Trophoblast cell (in vitro differentiated cells and primary cell): ENCODE results near the gene OSBPL3.

Experiments used
- DNase-seq, 2 donors: peaks; one replicate each; pipeline ENCODE4 v3.0.0-alpha.2; 2016
- H2AFZ ChIP-seq: 2 replicates; pipeline ENCODE4 v1.6.1; 2013; ENCODE audit warnings: low read length, moderate library complexity, mild to moderate bottlenecking; ENCODE audit not compliant: insufficient read depth, poor library complexity
- H2AK5ac ChIP-seq: 2 replicates; pipeline ENCODE4 v1.6.1; 2013; ENCODE audit warnings: mild to moderate bottlenecking, low read length
- H2BK120ac ChIP-seq: 2 replicates; pipeline ENCODE4 v1.6.1; 2013; ENCODE audit warnings: low read length, mild to moderate bottlenecking, moderate library complexity; ENCODE audit not compliant: insufficient read depth, poor library complexity
- H2BK12ac ChIP-seq: 2 replicates; pipeline ENCODE4 v1.6.1; 2013; ENCODE audit warnings: mild to moderate bottlenecking, low read length, moderate library complexity
- H2BK5ac ChIP-seq: 2 replicates; pipeline ENCODE4 v1.6.1; 2013; ENCODE audit warnings: low read length, low read depth, moderate library complexity, mild to moderate bottlenecking; ENCODE audit not compliant: poor library complexity
- H3K14ac ChIP-seq: 2 replicates; pipeline ENCODE4 v1.6.1; 2013; ENCODE audit warnings: mild to moderate bottlenecking, low read length
- H3K18ac ChIP-seq: 2 replicates; pipeline ENCODE4 v1.6.1; 2013; ENCODE audit warnings: mild to moderate bottlenecking, low read length
- H3K23ac ChIP-seq: 2 replicates; pipeline ENCODE4 v1.6.1; 2013; ENCODE audit warnings: low read length
- H3K27ac ChIP-seq: 2 replicates; pipeline ENCODE4 v1.5.1; 2013; ENCODE audit warnings: low read depth, mild to moderate bottlenecking, inconsistent platforms, low read length, moderate library complexity
- H3K27me3 ChIP-seq: 2 replicates; pipeline ENCODE4 v1.6.1; 2013; ENCODE audit warnings: inconsistent platforms, mild to moderate bottlenecking, low read length, moderate library complexity; ENCODE audit not compliant: insufficient read depth
- H3K36me3 ChIP-seq, 2 experiments: 1 replicate in 1 of 2; 2 replicates in 1 of 2; pipeline ENCODE4 v1.6.1; 2013; ENCODE audit warnings: low read length in 2 of 2, mild to moderate bottlenecking in 2 of 2, moderate library complexity in 1 of 2; ENCODE audit not compliant: insufficient read depth in 2 of 2, control insufficient read depth in 1 of 2
- H3K4ac ChIP-seq: 2 replicates; pipeline ENCODE4 v1.6.1; 2013; ENCODE audit warnings: low read depth, mild to moderate bottlenecking, low read length, moderate library complexity
- H3K4me1 ChIP-seq, 2 experiments: 1 replicate in 1 of 2; 2 replicates in 1 of 2; pipeline ENCODE4 v1.6.1; 2013; ENCODE audit warnings: low read length in 2 of 2, mild to moderate bottlenecking in 2 of 2, moderate library complexity in 1 of 2; ENCODE audit not compliant: insufficient read depth in 2 of 2, control insufficient read depth in 1 of 2
- H3K4me2 ChIP-seq: 2 replicates; pipeline ENCODE4 v1.6.1; 2013; ENCODE audit warnings: inconsistent platforms, mild to moderate bottlenecking, low read length, moderate library complexity
- H3K4me3 ChIP-seq: 2 replicates; pipeline ENCODE4 v1.5.1; 2013; ENCODE audit warnings: mild to moderate bottlenecking, low read depth, low read length, inconsistent platforms
- H3K79me1 ChIP-seq: one replicate; pipeline ENCODE4 v1.6.1; 2013; ENCODE audit warnings: low read length
- H3K79me2 ChIP-seq: 2 replicates; pipeline ENCODE4 v1.6.1; 2013; ENCODE audit warnings: low read length, mild to moderate bottlenecking; ENCODE audit not compliant: control insufficient read depth, insufficient read depth, poor library complexity
- H3K9ac ChIP-seq: 2 replicates; pipeline ENCODE4 v1.6.1; 2013; ENCODE audit warnings: mild to moderate bottlenecking, low read length
- H3K9me3 ChIP-seq: 2 replicates; pipeline ENCODE4 v1.6.1; 2013; ENCODE audit warnings: low read depth, mild to moderate bottlenecking, control low read depth, inconsistent platforms, low read length; ENCODE audit not compliant: insufficient read depth
- H4K12ac ChIP-seq: 2 replicates; pipeline ENCODE4 v1.6.1; 2013; ENCODE audit warnings: low read depth, mild to moderate bottlenecking, low read length, moderate library complexity
- H4K8ac ChIP-seq: 2 replicates; pipeline ENCODE4 v1.6.1; 2013; ENCODE audit warnings: low read depth, mild to moderate bottlenecking, low read length, moderate library complexity
- H4K91ac ChIP-seq: one replicate; pipeline ENCODE4 v1.6.1; 2013; ENCODE audit warnings: low read depth, mild to moderate bottlenecking, low read length, moderate library complexity
- WGBS: extraction: QIAGEN DNeasy Blood & Tissue Kit; methylation state at CpG from one replicate; pipeline ENCODE4 v1.1.7; 2013; ENCODE audit warnings: missing lambda C conversion rate; ENCODE audit not compliant: insufficient read length, insufficient coverage; ENCODE audit errors: extremely low coverage; 5-methylcytosine and 5-hydroxymethylcytosine counted together

OSBPL3 gene

DNA sequence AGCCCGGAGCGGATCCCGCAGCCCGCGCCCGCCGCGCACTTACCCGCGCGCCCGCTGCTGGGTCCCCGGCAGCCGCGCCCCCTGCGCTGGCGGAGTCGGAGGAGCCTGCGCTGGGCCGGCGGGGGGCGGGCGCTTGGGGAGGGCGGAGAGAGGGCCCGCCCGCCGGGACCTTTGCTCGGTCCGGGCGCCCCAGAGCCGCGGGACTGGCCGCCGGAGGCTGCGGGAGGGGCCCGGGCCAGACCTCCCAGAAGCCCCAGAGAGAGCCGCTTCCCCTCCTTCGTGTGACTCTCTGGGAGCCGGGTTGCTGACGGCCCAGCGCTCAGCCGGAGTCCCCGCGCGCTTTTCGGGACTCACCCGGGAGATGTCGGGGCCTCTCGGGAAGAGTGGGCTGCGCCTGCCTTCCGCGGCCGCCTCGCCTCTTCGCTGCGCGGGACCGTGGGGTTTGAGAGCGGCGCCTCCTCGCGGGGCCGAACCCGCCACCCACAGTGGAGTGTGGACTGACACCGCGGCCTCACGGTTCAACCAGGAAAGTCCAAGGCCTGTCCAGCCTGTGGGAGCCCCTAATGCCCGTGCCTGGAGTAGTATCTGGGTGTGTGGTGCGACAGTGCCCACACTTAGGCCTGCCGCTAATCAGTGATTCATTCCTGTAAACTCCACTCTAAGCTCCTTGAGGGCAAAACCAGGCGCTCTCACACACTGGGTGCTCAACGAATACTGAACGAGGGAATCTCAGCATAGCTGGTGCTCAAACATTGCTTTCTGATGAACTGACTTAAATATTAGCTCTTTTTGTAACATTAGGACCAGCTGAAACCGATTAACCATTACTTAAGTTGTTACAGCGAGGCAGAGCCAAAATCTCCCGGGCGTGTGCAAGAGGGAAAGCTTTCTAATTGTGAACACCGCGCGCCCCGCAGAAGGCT, 222.4 kb downstream of the OSBPL3 start, which contains the start of gene GSDME:
Gene GSDME, minus strand, starts transcription at position 112 of the 923 bp plus-strand sequence. CDS start 7,690 bp downstream, outside the sequence.
- H3K27ac ChIP-seq = peak within 1 kb of the TSS; percentile 50
- peak within 1 kb of the TSS; percentile 56 for H2BK12ac ChIP-seq
- peak within 1 kb of the TSS; percentile 82 for H3K18ac ChIP-seq
- peak within 1 kb of the TSS; percentile 83 for H4K91ac ChIP-seq
- H2BK120ac ChIP-seq = peak within 1 kb of the TSS; percentile 84
- H3K23ac ChIP-seq = no peak within 1 kb of the TSS
- peak within 1 kb of the TSS; percentile 89 for H3K14ac ChIP-seq
- peaks cover 9% of the 10 kb centered on the region for H3K79me2 ChIP-seq
- H3K36me3 ChIP-seq = no peaks in the 10 kb centered on the region
- H2AK5ac ChIP-seq = no peak within 1 kb of the TSS
- peaks cover 8 to 15% of the 10 kb centered on the region in 2 experiments for H3K4me1 ChIP-seq
- H4K12ac ChIP-seq = peak within 1 kb of the TSS; percentile 79
- H2BK5ac ChIP-seq = peak within 1 kb of the TSS; percentile 70
- H2AFZ ChIP-seq = peak within 1 kb of the TSS; percentile 92
- H3K27me3 ChIP-seq = no peaks in the 10 kb centered on the region
- peak within 1 kb of the TSS; percentile 90 for H3K4me3 ChIP-seq
- no CpG with 5 or more reads among the region's 81 CpGs for WGBS
- peak within 1 kb of the TSS; percentile 76 for H3K4ac ChIP-seq
- H4K8ac ChIP-seq = peak within 1 kb of the TSS; percentile 91
- H3K9ac ChIP-seq = peak within 1 kb of the TSS; percentile 89
- H3K4me2 ChIP-seq = peak within 1 kb of the TSS; percentile 66
- DNase-seq = peak; percentile 54 to 70
- peaks cover 11% of the 10 kb centered on the region for H3K79me1 ChIP-seq
- H3K9me3 ChIP-seq = no peaks in the 10 kb centered on the region

DNA sequence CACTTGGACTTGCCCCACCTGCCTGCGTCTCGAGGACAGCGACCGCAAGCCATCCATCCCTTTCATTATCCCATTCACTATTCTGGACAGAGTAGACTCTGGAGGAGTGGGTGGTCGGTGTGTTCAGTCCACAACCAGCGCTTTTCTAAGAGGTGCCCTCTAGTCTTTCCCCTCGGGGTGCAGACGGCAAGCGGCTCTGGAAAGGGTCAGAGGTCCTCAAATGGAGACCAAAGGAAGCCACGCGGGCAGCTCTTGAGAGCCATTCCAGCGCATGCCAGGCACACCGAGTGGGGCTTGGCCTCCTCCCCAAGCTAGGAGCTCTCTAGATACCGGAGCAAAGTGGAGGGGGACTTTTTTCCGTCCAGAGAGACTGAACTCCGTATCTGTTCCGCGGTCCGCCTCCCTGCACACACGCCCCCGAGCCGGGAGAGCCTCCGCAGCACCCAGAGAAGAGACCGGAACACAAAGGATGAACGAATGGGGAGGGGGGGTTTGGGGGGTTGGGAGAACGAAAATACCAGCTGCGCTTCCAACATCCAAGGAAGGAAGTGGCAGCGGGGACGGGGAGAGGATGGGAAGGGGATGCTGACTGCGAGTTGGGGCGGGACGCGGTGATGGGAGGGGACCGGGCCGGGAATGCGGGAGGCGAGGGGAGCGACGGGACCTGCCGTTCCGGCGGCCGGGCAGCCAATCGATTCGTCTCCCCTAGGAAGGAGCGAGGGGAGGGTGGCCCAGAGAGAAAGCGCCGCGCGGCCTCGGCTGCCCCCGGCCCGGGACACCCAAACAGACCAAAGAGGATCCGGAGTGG, 223.2 kb downstream of the OSBPL3 start:
- Histone ChIP-seq H2AFZ (peak overlapping the region; percentile 89), H3K23ac (no peak overlapping the region), H3K9ac (peak overlapping the region; percentile 68), H2BK120ac (peak overlapping the region; percentile 49), H2BK12ac (peak overlapping the region; percentile 12), H2AK5ac (no peak overlapping the region), H2BK5ac (peak overlapping the region; percentile 47), H3K36me3 (no peaks in the 10 kb centered on the region), H4K8ac (peak overlapping the region; percentile 76), H3K14ac (peak overlapping the region; percentile 74), H3K4me3 (peak overlapping the region; percentile 90), H3K27me3 (no peaks in the 10 kb centered on the region), H3K4me2 (peak overlapping the region; percentile 66), H3K9me3 (no peaks in the 10 kb centered on the region), H3K18ac (peak overlapping the region; percentile 74), H3K4me1 (peaks cover 16 to 22% of the 10 kb centered on the region in 2 experiments), H3K79me1 (peaks cover 14% of the 10 kb centered on the region), H3K4ac (peak overlapping the region; percentile 27), H3K79me2 (peaks cover 9% of the 10 kb centered on the region), H3K27ac (peak overlapping the region; percentile 50), H4K91ac (peak overlapping the region; percentile 70), H4K12ac (no peak overlapping the region)
- DNase-seq = peak in 1 of 2 donors; percentile 39
- no CpG with 5 or more reads among the region's 54 CpGs for WGBS

DNA sequence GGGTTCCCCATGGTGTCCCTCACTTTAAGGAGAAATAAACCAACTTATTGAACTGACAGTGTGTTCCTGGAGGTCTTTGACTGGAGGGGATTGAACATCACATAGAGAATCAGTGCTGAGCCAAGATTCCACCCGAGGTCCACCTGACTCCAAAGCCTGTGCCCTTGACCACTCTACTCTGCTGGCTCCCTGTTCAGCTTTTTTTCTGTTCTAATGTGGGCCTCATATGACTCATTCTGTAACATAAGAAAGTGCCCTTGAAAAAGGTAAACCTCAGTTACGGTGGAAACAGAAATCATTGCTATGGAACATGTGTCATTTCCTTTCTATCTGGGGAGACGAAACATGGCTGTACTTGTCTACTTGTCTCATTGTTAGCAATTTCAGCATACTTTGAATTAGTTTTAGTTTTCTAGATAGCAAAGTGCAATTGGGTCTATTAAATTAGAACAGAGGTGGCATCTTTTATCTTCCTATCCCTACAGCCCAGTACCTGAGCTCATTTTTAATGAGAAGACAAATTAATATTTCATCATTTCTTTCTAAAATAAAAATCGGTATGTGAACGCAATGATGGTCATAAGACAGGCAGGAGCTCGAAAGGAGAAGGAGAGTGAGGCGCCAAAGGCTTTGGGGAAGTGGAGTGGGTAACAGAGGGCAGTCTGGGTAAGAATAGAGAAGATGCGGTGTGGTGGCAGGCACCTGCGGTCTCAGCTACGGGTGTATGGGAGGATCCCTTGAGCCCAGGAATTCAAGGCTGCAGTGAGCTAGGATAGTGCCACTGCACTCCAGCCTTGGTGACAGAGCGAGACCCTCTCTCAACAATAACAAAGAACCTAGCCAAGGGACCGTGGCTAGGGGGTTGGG, 224.2 kb downstream of the OSBPL3 start:
- peaks cover 14% of the 10 kb centered on the region for H3K79me1 ChIP-seq
- H3K18ac ChIP-seq = peak overlapping the region; percentile 8
- no peak overlapping the region for H2BK5ac ChIP-seq
- DNase-seq = peak in 1 of 2 donors; percentile 49
- no peaks in the 10 kb centered on the region for H3K36me3 ChIP-seq
- H3K79me2 ChIP-seq = peaks cover 9% of the 10 kb centered on the region
- H3K4me1 ChIP-seq = peaks cover 16 to 22% of the 10 kb centered on the region in 2 experiments
- no peak overlapping the region for H2BK12ac ChIP-seq
- H4K12ac ChIP-seq = no peak overlapping the region
- H3K27me3 ChIP-seq = no peaks in the 10 kb centered on the region
- no peak overlapping the region for H2AK5ac ChIP-seq
- no peak overlapping the region for H2BK120ac ChIP-seq
- peak overlapping the region; percentile 12 for H3K4me2 ChIP-seq
- no CpG with 5 or more reads among the region's 12 CpGs for WGBS
- H3K4me3 ChIP-seq = no peak overlapping the region
- H3K9ac ChIP-seq = no peak overlapping the region
- no peak overlapping the region for H3K27ac ChIP-seq
- no peak overlapping the region for H3K4ac ChIP-seq
- H2AFZ ChIP-seq = no peak overlapping the region
- no peaks in the 10 kb centered on the region for H3K9me3 ChIP-seq
- no peak overlapping the region for H4K8ac ChIP-seq
- H3K14ac ChIP-seq = no peak overlapping the region
- H3K23ac ChIP-seq = no peak overlapping the region
- no peak overlapping the region for H4K91ac ChIP-seq
